Endothelial cell (in vitro differentiated cells): ENCODE results near the gene ZNF839. TPM values are rescaled to one million over a fixed set of nuclear protein-coding genes. Genes with fewer than 3 reads are reported as not detected.

Experiments used
- DNase-seq: peaks from one replicate; pipeline ENCODE4 v3.0.0; 2021; ENCODE audit warnings: low spot score
- H3K27ac Mint-ChIP-seq: one replicate; pipeline ENCODE4 v1.8.0; 2021; ENCODE audit warnings: mixed read lengths, inconsistent platforms; ENCODE audit not compliant: unreplicated experiment
- H3K27me3 Mint-ChIP-seq: one replicate; pipeline ENCODE4 v1.8.0; 2021; ENCODE audit warnings: mild to moderate bottlenecking, moderate library complexity, mixed read lengths, inconsistent platforms; ENCODE audit not compliant: unreplicated experiment
- H3K36me3 Mint-ChIP-seq: one replicate; pipeline ENCODE4 v1.8.0; 2021; ENCODE audit warnings: mild to moderate bottlenecking, low read depth, mixed read lengths, inconsistent platforms; ENCODE audit not compliant: unreplicated experiment
- H3K4me1 Mint-ChIP-seq: one replicate; pipeline ENCODE4 v1.8.0; 2021; ENCODE audit warnings: mild to moderate bottlenecking, mixed read lengths, inconsistent platforms; ENCODE audit not compliant: unreplicated experiment
- H3K4me3 Mint-ChIP-seq: one replicate; pipeline ENCODE4 v1.8.0; 2021; ENCODE audit warnings: mild to moderate bottlenecking, mixed read lengths, inconsistent platforms; ENCODE audit not compliant: unreplicated experiment
- H3K9me3 Mint-ChIP-seq: one replicate; pipeline ENCODE4 v1.8.0; 2021; ENCODE audit warnings: mixed read lengths, inconsistent platforms; ENCODE audit not compliant: unreplicated experiment
- CTCF ChIP-seq: fragments of 200-600 bp; sonication (generic); IDR thresholded peaks from one replicate; pipeline ENCODE4 v1.5.0; 2021; ENCODE audit warnings: antibody characterized with exemption; ENCODE audit not compliant: unreplicated experiment
- total RNA-seq: library from RNA; stranded (reverse); fragmentation: NEBNext Ultra II Directional; extraction: Animal tissue kit (Norgen Biotek cat#: 25700); gene quantifications from one replicate; pipeline ENCODE4 v1.2.1, GENCODE V29; 2021; ENCODE audit not compliant: unreplicated experiment

ZNF839 gene
- total RNA-seq, 1 donor from 2014 or later: 18.5 TPM

- H3K27me3 Mint-ChIP-seq: peaks cover 2% of the 10 kb centered on the region
- no peak overlapping the region for H3K4me3 Mint-ChIP-seq
- DNase-seq: no peak
- H3K9me3 Mint-ChIP-seq: no peaks in the 10 kb centered on the region
- no peak overlapping the region for H3K27ac Mint-ChIP-seq
- TF ChIP-seq CTCF: no peak
- H3K36me3 Mint-ChIP-seq: peaks cover 36% of the 10 kb centered on the region
- no peaks in the 10 kb centered on the region for H3K4me1 Mint-ChIP-seq
These were observed 22.0 kb downstream of the ZNF839 start for GRCh38 chr14:102341566-102341965.

- no peaks in the 10 kb centered on the region for H3K9me3 Mint-ChIP-seq
- no peak for TF ChIP-seq CTCF
- no peaks in the 10 kb centered on the region for H3K4me1 Mint-ChIP-seq
- DNase-seq: no peak
- peak overlapping the region; percentile 53 for H3K4me3 Mint-ChIP-seq
- H3K27ac Mint-ChIP-seq: no peak overlapping the region
- peaks cover 36% of the 10 kb centered on the region for H3K36me3 Mint-ChIP-seq
- H3K27me3 Mint-ChIP-seq: peaks cover 2% of the 10 kb centered on the region
These were observed 22.7 kb downstream of the ZNF839 start for GRCh38 chr14:102342238-102342637.

GRCh38 chr14:102344084-102344483 lies 24.5 kb downstream of the ZNF839 start:
- H3K27me3 Mint-ChIP-seq: no peaks in the 10 kb centered on the region

GRCh38 chr14:102344485-102344884 lies 24.9 kb downstream of the ZNF839 start:
- Mint-ChIP-seq H3K4me3 (no peak overlapping the region), H3K27me3 (no peaks in the 10 kb centered on the region), H3K36me3 (peaks cover 36% of the 10 kb centered on the region), H3K9me3 (no peaks in the 10 kb centered on the region), H3K27ac (no peak overlapping the region), H3K4me1 (no peaks in the 10 kb centered on the region)
- DNase-seq: no peak
- no peak for TF ChIP-seq CTCF

More at GRCh38 chr14:102344084-102344483, 24.5 kb downstream of the ZNF839 start:
- no peak for TF ChIP-seq CTCF
- no peak for DNase-seq
- no peak overlapping the region for H3K27ac Mint-ChIP-seq
- no peaks in the 10 kb centered on the region for H3K9me3 Mint-ChIP-seq
- no peaks in the 10 kb centered on the region for H3K4me1 Mint-ChIP-seq
- H3K36me3 Mint-ChIP-seq: peaks cover 36% of the 10 kb centered on the region
- H3K4me3 Mint-ChIP-seq: no peak overlapping the region

- no peak for TF ChIP-seq CTCF
- H3K9me3 Mint-ChIP-seq: no peaks in the 10 kb centered on the region
- H3K27ac Mint-ChIP-seq: no peak overlapping the region
- no peaks in the 10 kb centered on the region for H3K27me3 Mint-ChIP-seq
- H3K36me3 Mint-ChIP-seq: peaks cover 42% of the 10 kb centered on the region
- peak overlapping the region; percentile 1 for H3K4me3 Mint-ChIP-seq
- DNase-seq: no peak
- H3K4me1 Mint-ChIP-seq: no peaks in the 10 kb centered on the region
These were observed 25.7 kb downstream of the ZNF839 start for GRCh38 chr14:102345232-102345631.
